Measurements from ENCODE around the gene MSH6. TPM values are rescaled to one million over a fixed set of nuclear protein-coding genes. Genes with fewer than 3 reads are reported as not detected.

Gene MSH6, protein sequence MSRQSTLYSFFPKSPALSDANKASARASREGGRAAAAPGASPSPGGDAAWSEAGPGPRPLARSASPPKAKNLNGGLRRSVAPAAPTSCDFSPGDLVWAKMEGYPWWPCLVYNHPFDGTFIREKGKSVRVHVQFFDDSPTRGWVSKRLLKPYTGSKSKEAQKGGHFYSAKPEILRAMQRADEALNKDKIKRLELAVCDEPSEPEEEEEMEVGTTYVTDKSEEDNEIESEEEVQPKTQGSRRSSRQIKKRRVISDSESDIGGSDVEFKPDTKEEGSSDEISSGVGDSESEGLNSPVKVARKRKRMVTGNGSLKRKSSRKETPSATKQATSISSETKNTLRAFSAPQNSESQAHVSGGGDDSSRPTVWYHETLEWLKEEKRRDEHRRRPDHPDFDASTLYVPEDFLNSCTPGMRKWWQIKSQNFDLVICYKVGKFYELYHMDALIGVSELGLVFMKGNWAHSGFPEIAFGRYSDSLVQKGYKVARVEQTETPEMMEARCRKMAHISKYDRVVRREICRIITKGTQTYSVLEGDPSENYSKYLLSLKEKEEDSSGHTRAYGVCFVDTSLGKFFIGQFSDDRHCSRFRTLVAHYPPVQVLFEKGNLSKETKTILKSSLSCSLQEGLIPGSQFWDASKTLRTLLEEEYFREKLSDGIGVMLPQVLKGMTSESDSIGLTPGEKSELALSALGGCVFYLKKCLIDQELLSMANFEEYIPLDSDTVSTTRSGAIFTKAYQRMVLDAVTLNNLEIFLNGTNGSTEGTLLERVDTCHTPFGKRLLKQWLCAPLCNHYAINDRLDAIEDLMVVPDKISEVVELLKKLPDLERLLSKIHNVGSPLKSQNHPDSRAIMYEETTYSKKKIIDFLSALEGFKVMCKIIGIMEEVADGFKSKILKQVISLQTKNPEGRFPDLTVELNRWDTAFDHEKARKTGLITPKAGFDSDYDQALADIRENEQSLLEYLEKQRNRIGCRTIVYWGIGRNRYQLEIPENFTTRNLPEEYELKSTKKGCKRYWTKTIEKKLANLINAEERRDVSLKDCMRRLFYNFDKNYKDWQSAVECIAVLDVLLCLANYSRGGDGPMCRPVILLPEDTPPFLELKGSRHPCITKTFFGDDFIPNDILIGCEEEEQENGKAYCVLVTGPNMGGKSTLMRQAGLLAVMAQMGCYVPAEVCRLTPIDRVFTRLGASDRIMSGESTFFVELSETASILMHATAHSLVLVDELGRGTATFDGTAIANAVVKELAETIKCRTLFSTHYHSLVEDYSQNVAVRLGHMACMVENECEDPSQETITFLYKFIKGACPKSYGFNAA (N-terminal part only)
- total RNA-seq (2014; rRNA removed; shearing (Covaris generic); ENCODE audit: low replicate concordance), result 82.9 and 124 TPM in 2 replicates

GRCh38 chr2:47782671-47783485, at the start of gene MSH6:
Gene MSH6 (plus strand): TSS chr2:47783145. CDS start chr2:47783234, 89 bp downstream.
- DNase-seq, result peak; percentile 97
- Histone ChIP-seq H2AFZ (ENCODE audit: low read length) (peak within 1 kb of the TSS; percentile 49; the same call in 1 of the 2 replicates), H3K9me2 (replicated peaks; ENCODE audit: insufficient read depth, low read length) (no peaks in the 10 kb centered on the region), H3K9ac (ENCODE audit: low read length) (peak within 1 kb of the TSS; percentile 97), H3K4me2 (ENCODE audit: low read depth, low read length, poor library complexity, severe bottlenecking) (peak within 1 kb of the TSS; percentile 64), H3K79me2 (ENCODE audit: low read length) (peaks cover 48% of the 10 kb centered on the region), H4K20me1 (ENCODE audit: insufficient read depth, low read depth, low read length) (peaks cover 31% of the 10 kb centered on the region), H3K36me3 (ENCODE audit: insufficient read depth, low read length) (peaks cover 27% of the 10 kb centered on the region), H3K9me3 (ENCODE audit: low read length) (no peaks in the 10 kb centered on the region), H3K4me3 (ENCODE audit: low read length) (peak within 1 kb of the TSS; percentile 92), H3K27ac (ENCODE audit: low read length) (peak within 1 kb of the TSS; percentile 87), H3K27me3 (ENCODE audit: low read length) (no peaks in the 10 kb centered on the region), H3K4me1 (ENCODE audit: low read length) (peaks cover 56% of the 10 kb centered on the region)

GRCh38 chr2:47735136-47735869, 47.6 kb upstream of the MSH6 start:
- H3K4me3 ChIP-seq (ENCODE audit: low read length), result no peak overlapping the region
- H3K4me2 ChIP-seq (ENCODE audit: low read depth, low read length, poor library complexity, severe bottlenecking), result peak overlapping the region; percentile 42
- peak overlapping the region; percentile 31 for H2AFZ ChIP-seq (ENCODE audit: low read length)
- no peaks in the 10 kb centered on the region for H4K20me1 ChIP-seq (ENCODE audit: insufficient read depth, low read depth, low read length)
- peaks cover 14% of the 10 kb centered on the region for H3K36me3 ChIP-seq (ENCODE audit: insufficient read depth, low read length)
- H3K4me1 ChIP-seq (ENCODE audit: low read length), result peaks cover 48% of the 10 kb centered on the region
- no peaks in the 10 kb centered on the region for H3K27me3 ChIP-seq (ENCODE audit: low read length)
- H3K9ac ChIP-seq (ENCODE audit: low read length), result peak overlapping the region; percentile 40
- H3K9me3 ChIP-seq (ENCODE audit: low read length), result no peaks in the 10 kb centered on the region
- peaks cover 24% of the 10 kb centered on the region for H3K79me2 ChIP-seq (ENCODE audit: low read length)
- peak; percentile 70 for DNase-seq
- H3K9me2 ChIP-seq (replicated peaks; ENCODE audit: insufficient read depth, low read length), result no peaks in the 10 kb centered on the region
- H3K27ac ChIP-seq (ENCODE audit: low read length), result peak overlapping the region; percentile 89

DNA sequence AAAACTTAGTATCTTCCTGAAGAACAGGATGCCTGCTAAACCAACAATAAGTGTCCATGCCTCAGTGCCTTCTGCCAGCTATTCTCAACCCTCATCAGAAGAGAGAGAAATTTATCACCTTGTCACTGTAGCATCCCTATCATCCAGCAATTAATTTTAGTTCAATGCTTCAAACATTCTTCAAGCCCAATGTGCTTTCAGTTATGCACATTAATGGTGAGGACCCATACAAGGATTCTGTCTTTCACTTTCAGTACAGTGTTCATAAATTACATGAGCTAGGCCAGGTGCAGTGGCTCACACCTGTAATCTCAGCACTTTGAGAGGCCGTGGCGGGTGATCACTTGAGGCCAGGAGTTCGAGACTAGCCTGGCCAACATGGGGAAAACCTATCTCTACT, 47.0 kb upstream of the MSH6 start:
- Histone ChIP-seq H3K4me1 (ENCODE audit: low read length) (peaks cover 49% of the 10 kb centered on the region), H3K36me3 (ENCODE audit: insufficient read depth, low read length) (peaks cover 14% of the 10 kb centered on the region), H2AFZ (ENCODE audit: low read length) (peak overlapping the region; percentile 31; the same call in 1 of the 2 replicates), H3K9me2 (replicated peaks; ENCODE audit: insufficient read depth, low read length) (no peaks in the 10 kb centered on the region), H3K79me2 (ENCODE audit: low read length) (peaks cover 24% of the 10 kb centered on the region), H3K9me3 (ENCODE audit: low read length) (no peaks in the 10 kb centered on the region), H3K27me3 (ENCODE audit: low read length) (no peaks in the 10 kb centered on the region), H3K4me2 (ENCODE audit: low read depth, low read length, poor library complexity, severe bottlenecking) (peak overlapping the region; percentile 42), H3K27ac (ENCODE audit: low read length) (peak overlapping the region; percentile 89), H3K4me3 (ENCODE audit: low read length) (no peak overlapping the region), H4K20me1 (ENCODE audit: insufficient read depth, low read depth, low read length) (no peaks in the 10 kb centered on the region), H3K9ac (ENCODE audit: low read length) (peak overlapping the region; percentile 40)
- peak; percentile 41 for DNase-seq

DNA sequence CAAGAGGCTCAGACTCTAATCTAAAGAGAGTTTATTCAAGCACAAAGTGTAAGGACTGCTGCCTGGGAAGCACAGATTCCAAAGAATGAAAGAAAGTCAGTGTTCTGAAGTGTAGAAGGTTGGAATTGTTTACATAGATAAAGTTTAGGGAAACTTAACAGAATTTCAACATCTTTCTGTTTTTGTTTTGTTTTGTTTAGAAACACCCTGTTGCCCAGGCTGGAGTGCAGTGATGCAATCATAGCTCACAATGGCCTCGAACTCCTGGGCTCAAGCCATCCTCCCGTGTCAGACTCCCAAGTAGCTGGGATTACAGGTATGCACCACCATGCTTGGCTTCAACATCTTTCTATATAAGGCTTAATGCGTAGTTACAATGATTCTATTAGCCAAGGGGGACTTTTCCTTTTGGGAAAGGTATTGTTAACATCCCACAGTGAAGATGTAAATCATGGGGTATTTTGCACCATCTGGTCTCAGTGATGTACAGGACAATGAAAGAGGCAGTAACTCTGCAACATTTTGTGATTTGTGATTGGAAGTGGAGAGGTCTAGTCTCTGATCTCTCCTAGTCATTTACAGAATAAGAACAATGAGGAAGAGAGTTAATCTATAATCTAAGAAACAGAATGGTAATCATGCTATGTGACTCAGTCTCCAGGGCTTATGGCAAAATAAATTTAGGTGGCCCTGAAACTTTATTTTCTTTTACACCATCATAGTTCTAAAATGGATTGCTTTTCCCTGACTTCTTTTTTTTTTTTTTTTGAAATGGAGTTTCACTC, 45.6 kb upstream of the MSH6 start:
- H3K79me2 ChIP-seq (ENCODE audit: low read length), result peaks cover 22% of the 10 kb centered on the region
- no peaks in the 10 kb centered on the region for H3K9me3 ChIP-seq (ENCODE audit: low read length)
- no peak overlapping the region for H3K4me2 ChIP-seq (ENCODE audit: low read depth, low read length, poor library complexity, severe bottlenecking)
- no peak overlapping the region for H3K9ac ChIP-seq (ENCODE audit: low read length)
- no peaks in the 10 kb centered on the region for H3K27me3 ChIP-seq (ENCODE audit: low read length)
- peak overlapping the region; percentile 89 for H3K27ac ChIP-seq (ENCODE audit: low read length)
- H3K36me3 ChIP-seq (ENCODE audit: insufficient read depth, low read length), result peaks cover 16% of the 10 kb centered on the region
- H2AFZ ChIP-seq (ENCODE audit: low read length), result no peak overlapping the region
- no peaks in the 10 kb centered on the region for H4K20me1 ChIP-seq (ENCODE audit: insufficient read depth, low read depth, low read length)
- H3K4me3 ChIP-seq (ENCODE audit: low read length), result no peak overlapping the region
- no peaks in the 10 kb centered on the region for H3K9me2 ChIP-seq (replicated peaks; ENCODE audit: insufficient read depth, low read length)
- H3K4me1 ChIP-seq (ENCODE audit: low read length), result peaks cover 57% of the 10 kb centered on the region
- DNase-seq, result no peak

DNA sequence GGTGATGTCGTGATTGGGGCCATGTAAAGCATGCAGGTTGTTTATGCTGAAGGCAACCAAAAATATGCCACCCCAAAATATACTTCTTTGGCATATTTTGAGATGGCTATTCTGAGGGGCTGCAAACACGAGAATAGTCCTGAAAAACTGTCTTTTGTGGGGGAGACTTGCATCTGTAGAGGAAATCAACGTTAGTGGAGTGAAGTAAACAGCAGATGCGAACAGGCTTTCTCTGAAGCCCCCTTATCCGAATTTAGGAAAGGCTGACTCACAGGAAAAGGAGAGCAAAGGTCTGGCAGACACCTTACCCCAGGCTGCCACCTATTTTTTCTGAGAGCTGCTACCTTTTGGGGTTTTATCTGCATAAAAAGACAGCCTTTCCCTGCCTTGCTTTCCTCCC, 44.6 kb upstream of the MSH6 start:
- peak overlapping the region; percentile 38 for H3K27ac ChIP-seq (ENCODE audit: low read length)
- no peaks in the 10 kb centered on the region for H4K20me1 ChIP-seq (ENCODE audit: insufficient read depth, low read depth, low read length)
- H3K4me3 ChIP-seq (ENCODE audit: low read length), result no peak overlapping the region
- no peak overlapping the region for H2AFZ ChIP-seq (ENCODE audit: low read length)
- H3K79me2 ChIP-seq (ENCODE audit: low read length), result peaks cover 21% of the 10 kb centered on the region
- peaks cover 55% of the 10 kb centered on the region for H3K4me1 ChIP-seq (ENCODE audit: low read length)
- H3K9me3 ChIP-seq (ENCODE audit: low read length), result no peaks in the 10 kb centered on the region
- DNase-seq, result no peak
- no peak overlapping the region for H3K9ac ChIP-seq (ENCODE audit: low read length)
- no peak overlapping the region for H3K4me2 ChIP-seq (ENCODE audit: low read depth, low read length, poor library complexity, severe bottlenecking)
- H3K36me3 ChIP-seq (ENCODE audit: insufficient read depth, low read length), result peaks cover 19% of the 10 kb centered on the region
- H3K27me3 ChIP-seq (ENCODE audit: low read length), result no peaks in the 10 kb centered on the region
- H3K9me2 ChIP-seq (replicated peaks; ENCODE audit: insufficient read depth, low read length), result no peaks in the 10 kb centered on the region

- Histone ChIP-seq H3K27me3 (ENCODE audit: low read length) (no peaks in the 10 kb centered on the region), H3K4me2 (ENCODE audit: low read depth, low read length, poor library complexity, severe bottlenecking) (no peak overlapping the region), H3K9me2 (replicated peaks; ENCODE audit: insufficient read depth, low read length) (no peaks in the 10 kb centered on the region), H3K36me3 (ENCODE audit: insufficient read depth, low read length) (peaks cover 30% of the 10 kb centered on the region), H3K27ac (ENCODE audit: low read length) (peak overlapping the region; percentile 41), H3K9me3 (ENCODE audit: low read length) (no peaks in the 10 kb centered on the region), H3K4me3 (ENCODE audit: low read length) (no peak overlapping the region), H2AFZ (ENCODE audit: low read length) (no peak overlapping the region), H3K4me1 (ENCODE audit: low read length) (peaks cover 30% of the 10 kb centered on the region), H3K9ac (ENCODE audit: low read length) (no peak overlapping the region), H4K20me1 (ENCODE audit: insufficient read depth, low read depth, low read length) (no peaks in the 10 kb centered on the region), H3K79me2 (ENCODE audit: low read length) (peaks cover 20% of the 10 kb centered on the region; the same call in 1 of the 2 replicates)
- no peak for DNase-seq
Measured at GRCh38 chr2:47741101-47741500, 41.8 kb upstream of the MSH6 start.

All from Karpas-422 (cell line).